ENCODE measurements around the gene C1QC. TPM values are rescaled to one million over a fixed set of nuclear protein-coding genes. Genes with fewer than 3 reads are reported as not detected.

Gene C1QC
- total RNA-seq, 1 experiment from 2014 or later, result not detected

- Histone ChIP-seq H3K4me2 (ENCODE audit: insufficient read depth, insufficient read length, low read length) (no peak overlapping the region), H3K23me2 (ENCODE audit: insufficient read length, low read depth, low read length, poor library complexity, severe bottlenecking) (no peaks in the 10 kb centered on the region), H3K27me3 (ENCODE audit: insufficient read depth, low read length) (no peaks in the 10 kb centered on the region), H3K18ac (ENCODE audit: insufficient read length, low read depth, low read length) (no peak overlapping the region), H3T11ph (ENCODE audit: low read length) (no peak overlapping the region), H2AFZ (ENCODE audit: low read length) (no peak overlapping the region), H2BK20ac (ENCODE audit: low read depth, low read length, poor library complexity, severe bottlenecking) (no peak overlapping the region), H3K23ac (ENCODE audit: insufficient read length, low read depth, low read length) (no peak overlapping the region), H2BK12ac (ENCODE audit: insufficient read length, low read depth, low read length) (no peak overlapping the region), H2BK5ac (ENCODE audit: insufficient read length, low read length) (no peak overlapping the region), H3K79me1 (ENCODE audit: insufficient read depth, low read depth, low read length, poor library complexity, severe bottlenecking) (no peaks in the 10 kb centered on the region), H2BK15ac (ENCODE audit: low read depth, low read length) (no peak overlapping the region), H3K56ac (ENCODE audit: insufficient read length, low read depth, low read length) (no peak overlapping the region), H3K9me3 (ENCODE audit: control insufficient read depth, low read depth, low read length) (no peaks in the 10 kb centered on the region), H4K8ac (replicated peaks; ENCODE audit: insufficient read length, low read depth, low read length) (no peak overlapping the region), H2AK5ac (ENCODE audit: insufficient read length, low read length) (no peak overlapping the region), H2BK120ac (ENCODE audit: low read depth, low read length, poor library complexity, severe bottlenecking) (no peak overlapping the region), H3K4me1 (ENCODE audit: insufficient read depth, low read length) (no peaks in the 10 kb centered on the region; the same call in 1 of the 2 replicates), H3K9ac (ENCODE audit: extremely low read depth, insufficient read length, low read length) (no peak overlapping the region), H4K91ac (ENCODE audit: insufficient read length, low read depth, low read length) (no peak overlapping the region), H3K79me2 (ENCODE audit: insufficient read depth, low read length) (no peaks in the 10 kb centered on the region), H4K20me1 (ENCODE audit: control insufficient read depth, insufficient read depth, insufficient read length) (no peaks in the 10 kb centered on the region), H3K4ac (ENCODE audit: low read depth, low read length) (no peak overlapping the region), H3K14ac (ENCODE audit: insufficient read depth, low read length) (no peak overlapping the region), H3K27ac (ENCODE audit: insufficient read length, low read depth, low read length) (no peak overlapping the region), H4K5ac (ENCODE audit: insufficient read length, low read depth, low read length) (no peak overlapping the region)
- H3K36me3 Mint-ChIP-seq (ENCODE audit: insufficient read depth in 1 of 3, low read depth in 3 of 3), result no peaks in the 10 kb centered on the region
- no peak for DNase-seq
- no peak overlapping the region for H3K27ac Mint-ChIP-seq
- no peaks in the 10 kb centered on the region for H3K9me3 Mint-ChIP-seq
- peaks cover 5 to 10% of the 10 kb centered on the region in 2 experiments for H3K4me1 Mint-ChIP-seq
- TF ChIP-seq CTCF (conservative IDR thresholded peaks at IDR 0.05), result no peak
- no peak overlapping the region for H3K4me3 Mint-ChIP-seq
- H3K27me3 Mint-ChIP-seq (ENCODE audit: low read depth), result peaks cover 17% of the 10 kb centered on the region
These were observed 45.0 kb downstream of the C1QC start for GRCh38 chr1:22688466-22688865.

Data from H9 (cell line).